ENCODE measurements around the gene TSN. TPM values are rescaled to one million over a fixed set of nuclear protein-coding genes. Genes with fewer than 3 reads are reported as not detected.

The TSN gene
- total RNA-seq, 1 experiment from 2014 or later: 60.7 TPM

GRCh38 chr2:121796239-121796638, 40.8 kb downstream of the TSN start:
- no peaks in the 10 kb centered on the region for H3K9me3 Mint-ChIP-seq (ENCODE audit: unreplicated experiment)
- no peak overlapping the region for H3K27ac Mint-ChIP-seq (ENCODE audit: low read depth, unreplicated experiment)
- no peak for TF ChIP-seq CTCF (IDR thresholded peaks at IDR 0.05; ENCODE audit: unreplicated experiment)
- no peaks in the 10 kb centered on the region for H3K36me3 Mint-ChIP-seq (ENCODE audit: insufficient read depth, unreplicated experiment)
- no peaks in the 10 kb centered on the region for H3K27me3 Mint-ChIP-seq (ENCODE audit: insufficient read depth, unreplicated experiment)
- no peak overlapping the region for H3K4me3 Mint-ChIP-seq (ENCODE audit: unreplicated experiment)
- no peak for DNase-seq (ENCODE audit: unreplicated experiment)
- no TSS peak for BruUV-seq (replicated peaks)
- CTCF ChIA-PET: interaction anchor here (0.6 to 2.0 kb wide), 2 partner anchors 15 to 557 kb away, joined by 3 to 5 read pairs; no protein-coding TSS in a partner anchor
- intact Hi-C loops (cut with micrococcal nuclease): no loop called here
- POLR2A ChIA-PET: no interaction called here
- H3K4me1 Mint-ChIP-seq (ENCODE audit: insufficient read depth, unreplicated experiment): peaks cover 6% of the 10 kb centered on the region

DNA sequence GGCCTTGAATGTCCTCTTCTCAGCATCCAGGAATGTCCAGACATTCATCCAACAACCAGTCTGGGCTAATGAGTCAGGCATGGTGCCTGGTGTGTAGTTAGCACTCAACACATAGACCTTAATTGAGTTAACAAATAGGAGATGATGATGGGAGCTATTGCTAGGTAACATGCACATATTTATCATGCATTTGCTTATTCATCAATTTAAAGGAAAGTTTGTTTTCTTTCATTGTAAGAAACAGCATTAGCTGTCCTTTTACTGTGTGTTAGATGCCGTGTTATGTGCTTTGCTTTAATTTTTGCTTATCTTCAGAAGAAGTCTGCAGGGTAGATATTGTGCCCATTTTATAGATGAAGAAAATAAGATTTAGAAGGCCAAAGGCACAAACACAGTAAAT, 43.2 kb downstream of the TSN start:
- no peak for DNase-seq (ENCODE audit: unreplicated experiment)
- TF ChIP-seq CTCF (IDR thresholded peaks at IDR 0.05; ENCODE audit: unreplicated experiment): no peak
- H3K4me3 Mint-ChIP-seq (ENCODE audit: unreplicated experiment): no peak overlapping the region
- ChIA-PET CTCF (interaction anchor here (1.1 kb wide), 1 partner anchor 30 kb away, joined by 3 read pairs; no protein-coding TSS in a partner anchor), POLR2A (no interaction called here)
- intact Hi-C loops (cut with micrococcal nuclease): no loop called here
- H3K27ac Mint-ChIP-seq (ENCODE audit: low read depth, unreplicated experiment): no peak overlapping the region
- H3K27me3 Mint-ChIP-seq (ENCODE audit: insufficient read depth, unreplicated experiment): no peaks in the 10 kb centered on the region
- H3K36me3 Mint-ChIP-seq (ENCODE audit: insufficient read depth, unreplicated experiment): no peaks in the 10 kb centered on the region
- BruUV-seq (replicated peaks): no TSS peak
- H3K4me1 Mint-ChIP-seq (ENCODE audit: insufficient read depth, unreplicated experiment): no peaks in the 10 kb centered on the region
- peaks cover 10% of the 10 kb centered on the region for H3K9me3 Mint-ChIP-seq (ENCODE audit: unreplicated experiment)

DNA sequence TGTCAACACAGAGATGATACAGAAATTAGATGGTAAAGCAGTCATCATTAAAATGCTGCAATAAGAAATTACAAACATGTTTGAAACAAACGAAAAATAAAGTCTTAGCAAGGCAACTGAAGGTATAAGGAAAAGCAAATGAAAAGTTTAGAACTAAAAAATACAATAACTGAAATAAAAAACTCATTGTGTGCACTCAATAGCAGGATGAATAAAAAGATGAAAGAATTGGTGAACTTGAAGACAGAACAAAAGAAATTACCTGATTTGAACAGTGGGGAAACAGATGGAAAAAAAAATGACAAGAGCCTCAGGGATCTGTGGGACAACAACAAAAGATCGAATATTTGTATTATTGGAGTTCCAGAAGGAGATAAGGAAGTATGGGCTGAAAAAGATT, 46.5 kb downstream of the TSN start:
- H3K27ac Mint-ChIP-seq (ENCODE audit: low read depth, unreplicated experiment): no peak overlapping the region
- CTCF ChIA-PET: no interaction called here
- DNase-seq (ENCODE audit: unreplicated experiment): no peak
- intact Hi-C loops (cut with micrococcal nuclease): no loop called here
- peaks cover 10% of the 10 kb centered on the region for H3K9me3 Mint-ChIP-seq (ENCODE audit: unreplicated experiment)
- no peaks in the 10 kb centered on the region for H3K27me3 Mint-ChIP-seq (ENCODE audit: insufficient read depth, unreplicated experiment)
- POLR2A ChIA-PET: no interaction called here
- no peak overlapping the region for H3K4me3 Mint-ChIP-seq (ENCODE audit: unreplicated experiment)
- H3K36me3 Mint-ChIP-seq (ENCODE audit: insufficient read depth, unreplicated experiment): no peaks in the 10 kb centered on the region
- no TSS peak for BruUV-seq (replicated peaks)
- no peaks in the 10 kb centered on the region for H3K4me1 Mint-ChIP-seq (ENCODE audit: insufficient read depth, unreplicated experiment)
- no peak for TF ChIP-seq CTCF (IDR thresholded peaks at IDR 0.05; ENCODE audit: unreplicated experiment)

DNA sequence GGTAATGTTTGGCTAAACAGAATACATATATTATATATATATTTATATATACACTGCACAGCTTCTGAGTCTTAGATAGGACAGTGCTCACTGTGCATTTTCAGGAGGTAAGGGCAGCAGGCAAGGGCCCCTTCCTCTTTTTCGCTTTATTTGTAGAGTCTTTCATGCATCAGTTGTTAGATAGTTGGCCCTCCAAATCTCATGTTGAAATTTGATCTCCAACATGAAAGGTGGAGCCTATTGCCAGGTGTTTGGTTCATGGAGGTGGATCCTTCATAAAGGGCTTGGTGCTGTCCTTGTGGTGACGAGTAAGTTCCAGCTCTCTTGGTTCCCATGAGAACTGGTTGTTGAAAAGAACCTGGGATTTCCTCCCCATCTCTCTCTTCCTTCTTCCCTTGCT, 48.1 kb downstream of the TSN start:
- Mint-ChIP-seq H3K9me3 (ENCODE audit: unreplicated experiment) (peaks cover 10% of the 10 kb centered on the region), H3K4me3 (ENCODE audit: unreplicated experiment) (no peak overlapping the region), H3K27me3 (ENCODE audit: insufficient read depth, unreplicated experiment) (no peaks in the 10 kb centered on the region), H3K27ac (ENCODE audit: low read depth, unreplicated experiment) (no peak overlapping the region), H3K36me3 (ENCODE audit: insufficient read depth, unreplicated experiment) (no peaks in the 10 kb centered on the region), H3K4me1 (ENCODE audit: insufficient read depth, unreplicated experiment) (no peaks in the 10 kb centered on the region)
- intact Hi-C loops (cut with micrococcal nuclease): no loop called here
- CTCF ChIA-PET: interaction anchor here (0.6 to 1.2 kb wide), 3 partner anchors 8 to 1980 kb away, joined by 3 to 5 read pairs (median 3); no protein-coding TSS in a partner anchor
- no peak for TF ChIP-seq CTCF (IDR thresholded peaks at IDR 0.05; ENCODE audit: unreplicated experiment)
- POLR2A ChIA-PET: interaction anchor here (0.6 to 0.9 kb wide), 2 partner anchors 112 to 1572 kb away, joined by 3 to 4 read pairs; no protein-coding TSS in a partner anchor
- DNase-seq (ENCODE audit: unreplicated experiment): no peak
- no TSS peak for BruUV-seq (replicated peaks)
